ENCODE results near the gene AKR1A1. TPM values are rescaled to one million over a fixed set of nuclear protein-coding genes. Genes with fewer than 3 reads are reported as not detected.
"Not testable (repeated sequence)": the region's sequence is repeated elsewhere in the genome, so short reads cannot be mapped to it uniquely, and the experiment has no call there.

AKR1A1 gene
- total RNA-seq, 1 experiment from 2014 or later = 142 TPM

- ATAC-seq = peak; percentile 46
- peak overlapping the region; percentile 12 to 24; a peak in 3 of 4 replicates for H3K4me3 ChIP-seq (ENCODE audit: low read depth in 2 of 2, low read length in 2 of 2)
- no peak for DNase-seq (ENCODE audit: low read depth, low spot score)
- peak overlapping the region; percentile 39; the same call in 1 of the 2 replicates for H3K27ac ChIP-seq (ENCODE audit: low read length)
- H3K9me3 ChIP-seq (ENCODE audit: control insufficient read depth, insufficient read depth, low read depth, low read length) = no peaks in the 10 kb centered on the region
- TF ChIP-seq SIN3A (IDR thresholded peaks at IDR 0.05; ENCODE audit: borderline replicate concordance, insufficient read depth, low read depth, low read length) (no peak), REST (IDR thresholded peaks at IDR 0.05; ENCODE audit: insufficient read depth in 1 of 2, low read depth in 2 of 2, low read length in 1 of 2) (no peak), TCF7L2 (IDR thresholded peaks at IDR 0.05; ENCODE audit: low read depth, low read length) (no peak), CTCF (IDR thresholded peaks at IDR 0.05) (no peak), POLR2AphosphoS5 (IDR thresholded peaks at IDR 0.05; ENCODE audit: low read depth, low read length) (no peak)
- POLR2A ChIA-PET = interaction anchor here (0.6 kb wide), 1 partner anchor 541 kb away, joined by 5 read pairs; no protein-coding TSS in a partner anchor
- no TSS peak for BruUV-seq (replicated peaks)
- in situ Hi-C loops (cut with HindIII; ENCODE audit: low pct_unique_long_range_greater_than_20kb, low sequenced_read_pairs) = no loop called here
- peaks cover 12% of the 10 kb centered on the region for H3K4me1 ChIP-seq (ENCODE audit: control insufficient read depth, insufficient read depth, low read length)
- CTCF ChIA-PET = interaction anchor here (0.7 kb wide), 1 partner anchor 1614 kb away, joined by 10 read pairs; no protein-coding TSS in a partner anchor
- intact Hi-C loops (cut with micrococcal nuclease; ENCODE audit: unreplicated experiment) = no loop called here
- H3K36me3 ChIP-seq (ENCODE audit: control insufficient read depth, insufficient read depth, low read length) = peaks cover 8% of the 10 kb centered on the region; the same call in 1 of the 2 replicates
- H3K27me3 ChIP-seq (ENCODE audit: control insufficient read depth, insufficient read depth, low read length) = no peaks in the 10 kb centered on the region
These were observed 39.2 kb downstream of the AKR1A1 start for GRCh38 chr1:45589861-45590260.

GRCh38 chr1:45594412-45594811 lies 43.8 kb downstream of the AKR1A1 start:
- BruUV-seq (replicated peaks) = no TSS peak
- CTCF ChIA-PET = no interaction called here
- TF ChIP-seq REST (IDR thresholded peaks at IDR 0.05; ENCODE audit: insufficient read depth in 1 of 2, low read depth in 2 of 2, low read length in 1 of 2) = no peak
- TF ChIP-seq SIN3A (IDR thresholded peaks at IDR 0.05; ENCODE audit: borderline replicate concordance, insufficient read depth, low read depth, low read length) = no peak
- TF ChIP-seq TCF7L2 (IDR thresholded peaks at IDR 0.05; ENCODE audit: low read depth, low read length) = no peak
- no peak for TF ChIP-seq CTCF (IDR thresholded peaks at IDR 0.05)
- TF ChIP-seq POLR2AphosphoS5 (IDR thresholded peaks at IDR 0.05; ENCODE audit: low read depth, low read length) = no peak
- H3K36me3 ChIP-seq (ENCODE audit: control insufficient read depth, insufficient read depth, low read length) = peaks cover 12% of the 10 kb centered on the region; the same call in 1 of the 2 replicates
- DNase-seq (ENCODE audit: low read depth, low spot score) (no peak), ATAC-seq (no peak)
- peaks cover 4% of the 10 kb centered on the region for H3K4me1 ChIP-seq (ENCODE audit: control insufficient read depth, insufficient read depth, low read length)
- no peak overlapping the region for H3K4me3 ChIP-seq (ENCODE audit: low read depth in 2 of 2, low read length in 2 of 2)
- in situ Hi-C loops (cut with HindIII; ENCODE audit: low pct_unique_long_range_greater_than_20kb, low sequenced_read_pairs) (no loop called here), intact Hi-C loops (cut with micrococcal nuclease; ENCODE audit: unreplicated experiment) (no loop called here)
- H3K9me3 ChIP-seq (ENCODE audit: control insufficient read depth, insufficient read depth, low read depth, low read length) = no peaks in the 10 kb centered on the region
- no peak overlapping the region for H3K27ac ChIP-seq (ENCODE audit: low read length)
- POLR2A ChIA-PET = no interaction called here
- no peaks in the 10 kb centered on the region for H3K27me3 ChIP-seq (ENCODE audit: control insufficient read depth, insufficient read depth, low read length)

GRCh38 chr1:45596765-45597164 lies 46.1 kb downstream of the AKR1A1 start:
- BruUV-seq (replicated peaks); CTCF ChIA-PET; DNase-seq (ENCODE audit: low read depth, low spot score): not testable (repeated sequence)

More at GRCh38 chr1:45596765-45597164, 46.1 kb downstream of the AKR1A1 start:
- H3K27ac ChIP-seq (ENCODE audit: low read length); H3K27me3 ChIP-seq (ENCODE audit: control insufficient read depth, insufficient read depth, low read length); in situ Hi-C loops (cut with HindIII; ENCODE audit: low pct_unique_long_range_greater_than_20kb, low sequenced_read_pairs); H3K9me3 ChIP-seq (ENCODE audit: control insufficient read depth, insufficient read depth, low read depth, low read length); ATAC-seq; intact Hi-C loops (cut with micrococcal nuclease; ENCODE audit: unreplicated experiment); H3K4me3 ChIP-seq (ENCODE audit: low read depth in 2 of 2, low read length in 2 of 2); POLR2A ChIA-PET; H3K4me1 ChIP-seq (ENCODE audit: control insufficient read depth, insufficient read depth, low read length): not testable (repeated sequence)
- H3K36me3 ChIP-seq (ENCODE audit: control insufficient read depth, insufficient read depth, low read length) = peaks cover 15% of the 10 kb centered on the region; the same call in 1 of the 2 replicates

Data from Panc1 (cell line).